ENCODE data around the gene ABHD14A.

Gene ABHD14A

GRCh38 chr3:51945031-51945840, 29.6 kb upstream of the ABHD14A start:
- Mint-ChIP-seq H3K4me1 (ENCODE audit: low read depth in 2 of 2) (peaks cover 23 to 25% of the 10 kb centered on the region in 2 donors), H3K4me3 (no peak overlapping the region), H3K9me3 (no peaks in the 10 kb centered on the region), H3K36me3 (ENCODE audit: insufficient read depth) (peaks cover 4% of the 10 kb centered on the region), H3K27ac (peak overlapping the region in 1 of 2 donors; percentile 93), H3K27me3 (no peaks in the 10 kb centered on the region)
- DNase-seq, result no peak
- ATAC-seq (replicated peaks), result no peak

- Mint-ChIP-seq H3K27ac (no peak overlapping the region), H3K27me3 (no peaks in the 10 kb centered on the region), H3K9me3 (no peaks in the 10 kb centered on the region), H3K4me3 (no peak overlapping the region), H3K4me1 (ENCODE audit: low read depth in 2 of 2) (peaks cover 15 to 16% of the 10 kb centered on the region in 2 donors), H3K36me3 (ENCODE audit: insufficient read depth) (peaks cover 4% of the 10 kb centered on the region)
- DNase-seq, result no peak
- ATAC-seq (replicated peaks), result no peak
Observed at GRCh38 chr3:51945926-51946705, 28.7 kb upstream of the ABHD14A start.

- Mint-ChIP-seq H3K36me3 (ENCODE audit: insufficient read depth) (peaks cover 2% of the 10 kb centered on the region), H3K9me3 (no peaks in the 10 kb centered on the region), H3K27ac (no peak overlapping the region), H3K4me3 (no peak overlapping the region), H3K27me3 (no peaks in the 10 kb centered on the region), H3K4me1 (ENCODE audit: low read depth in 2 of 2) (peaks cover 10 to 11% of the 10 kb centered on the region in 2 donors)
- ATAC-seq (replicated peaks), result no peak
- no peak for DNase-seq
Observed at GRCh38 chr3:51946796-51947195, 28.1 kb upstream of the ABHD14A start.

- no peak for DNase-seq
- Mint-ChIP-seq H3K4me3 (no peak overlapping the region), H3K27ac (no peak overlapping the region), H3K4me1 (ENCODE audit: low read depth in 2 of 2) (peaks cover 4 to 7% of the 10 kb centered on the region in 2 donors), H3K36me3 (ENCODE audit: insufficient read depth) (no peaks in the 10 kb centered on the region), H3K9me3 (no peaks in the 10 kb centered on the region), H3K27me3 (no peaks in the 10 kb centered on the region)
- ATAC-seq (replicated peaks), result no peak
Observed at GRCh38 chr3:51947215-51947900, 27.5 kb upstream of the ABHD14A start.

- H3K4me1 Mint-ChIP-seq (ENCODE audit: low read depth in 2 of 2), result peaks cover 0 to under 1% of the 10 kb centered on the region in 2 donors
- no peaks in the 10 kb centered on the region for H3K9me3 Mint-ChIP-seq
- no peak overlapping the region for H3K4me3 Mint-ChIP-seq
- no peak overlapping the region for H3K27ac Mint-ChIP-seq
- peaks cover 0 to under 1% of the 10 kb centered on the region in 2 donors for H3K27me3 Mint-ChIP-seq
- DNase-seq, result no peak
- H3K36me3 Mint-ChIP-seq (ENCODE audit: insufficient read depth), result peaks cover 4% of the 10 kb centered on the region
- ATAC-seq (replicated peaks), result no peak
Observed at GRCh38 chr3:51948016-51948580, 26.8 kb upstream of the ABHD14A start.

- Mint-ChIP-seq H3K4me1 (ENCODE audit: low read depth in 2 of 2) (no peaks in the 10 kb centered on the region), H3K9me3 (no peaks in the 10 kb centered on the region), H3K27me3 (peaks cover 9 to 11% of the 10 kb centered on the region in 2 donors), H3K36me3 (ENCODE audit: insufficient read depth) (peaks cover 4% of the 10 kb centered on the region), H3K4me3 (no peak overlapping the region), H3K27ac (no peak overlapping the region)
- DNase-seq, result no peak
- ATAC-seq (replicated peaks), result no peak
Observed at GRCh38 chr3:51949121-51949520, 25.7 kb upstream of the ABHD14A start.

GRCh38 chr3:51950899-51951298, 24.0 kb upstream of the ABHD14A start:
- ATAC-seq (replicated peaks), result no peak
- Mint-ChIP-seq H3K4me1 (ENCODE audit: low read depth in 2 of 2) (no peaks in the 10 kb centered on the region), H3K27ac (no peak overlapping the region)

GRCh38 chr3:51953445-51953844, 21.4 kb upstream of the ABHD14A start:
- Mint-ChIP-seq H3K27me3 (peaks cover 28 to 29% of the 10 kb centered on the region in 2 donors), H3K9me3 (no peaks in the 10 kb centered on the region), H3K36me3 (ENCODE audit: insufficient read depth) (peaks cover 4% of the 10 kb centered on the region), H3K27ac (no peak overlapping the region), H3K4me3 (no peak overlapping the region), H3K4me1 (ENCODE audit: low read depth in 2 of 2) (peaks cover 4 to 7% of the 10 kb centered on the region in 2 donors)
- ATAC-seq (replicated peaks), result no peak
- no peak for DNase-seq

More at GRCh38 chr3:51950899-51951298, 24.0 kb upstream of the ABHD14A start:
- DNase-seq, result no peak
- no peaks in the 10 kb centered on the region for H3K9me3 Mint-ChIP-seq
- H3K27me3 Mint-ChIP-seq, result peaks cover 13 to 24% of the 10 kb centered on the region in 2 donors
- no peak overlapping the region for H3K4me3 Mint-ChIP-seq
- H3K36me3 Mint-ChIP-seq (ENCODE audit: insufficient read depth), result peaks cover 4% of the 10 kb centered on the region

GRCh38 chr3:51954105-51954504, 20.8 kb upstream of the ABHD14A start:
- Mint-ChIP-seq H3K27ac (no peak overlapping the region), H3K9me3 (no peaks in the 10 kb centered on the region), H3K4me1 (ENCODE audit: low read depth in 2 of 2) (peaks cover 4 to 7% of the 10 kb centered on the region in 2 donors), H3K27me3 (peaks cover 31 to 34% of the 10 kb centered on the region in 2 donors), H3K36me3 (ENCODE audit: insufficient read depth) (peaks cover 4% of the 10 kb centered on the region), H3K4me3 (no peak overlapping the region)
- DNase-seq (no peak), ATAC-seq (replicated peaks) (no peak)

- ATAC-seq (replicated peaks) (no peak), DNase-seq (no peak)
- H3K9me3 Mint-ChIP-seq, result no peaks in the 10 kb centered on the region
- peaks cover 31 to 40% of the 10 kb centered on the region in 2 donors for H3K27me3 Mint-ChIP-seq
- H3K27ac Mint-ChIP-seq, result no peak overlapping the region
- H3K4me3 Mint-ChIP-seq, result no peak overlapping the region
- peaks cover 6% of the 10 kb centered on the region for H3K36me3 Mint-ChIP-seq (ENCODE audit: insufficient read depth)
- peaks cover 4 to 7% of the 10 kb centered on the region in 2 donors for H3K4me1 Mint-ChIP-seq (ENCODE audit: low read depth in 2 of 2)
Observed at GRCh38 chr3:51954713-51955112, 20.2 kb upstream of the ABHD14A start.

- H3K9me3 Mint-ChIP-seq, result no peaks in the 10 kb centered on the region
- peaks cover 31 to 47% of the 10 kb centered on the region in 2 donors for H3K27me3 Mint-ChIP-seq
- peak; percentile 15 for ATAC-seq (replicated peaks)
- H3K4me1 Mint-ChIP-seq (ENCODE audit: low read depth in 2 of 2), result peaks cover 4 to 7% of the 10 kb centered on the region in 2 donors
- H3K4me3 Mint-ChIP-seq, result peak within 1 kb of the TSS; percentile 25 to 32
- H3K27ac Mint-ChIP-seq, result no peak within 1 kb of the TSS
- DNase-seq, result no peak
- peaks cover 7% of the 10 kb centered on the region for H3K36me3 Mint-ChIP-seq (ENCODE audit: insufficient read depth)
Observed at GRCh38 chr3:51955175-51955892, 19.5 kb upstream of the ABHD14A start, which contains the start of gene GPR62. GPR62 (plus strand) TSS chr3:51955381; CDS start chr3:51955653, 272 bp downstream.

- Mint-ChIP-seq H3K27ac (no peak overlapping the region), H3K27me3 (peaks cover 31 to 55% of the 10 kb centered on the region in 2 donors), H3K4me3 (peak overlapping the region; percentile 25 to 32)
Observed at GRCh38 chr3:51955893-51956770, 18.7 kb upstream of the ABHD14A start.

More at GRCh38 chr3:51955893-51956770, 18.7 kb upstream of the ABHD14A start:
- peaks cover 7% of the 10 kb centered on the region for H3K36me3 Mint-ChIP-seq (ENCODE audit: insufficient read depth)
- peak; percentile 79 for ATAC-seq (replicated peaks)
- peaks cover 4 to 7% of the 10 kb centered on the region in 2 donors for H3K4me1 Mint-ChIP-seq (ENCODE audit: low read depth in 2 of 2)
- DNase-seq, result peak; percentile 33 to 35 (median 35)
- no peaks in the 10 kb centered on the region for H3K9me3 Mint-ChIP-seq

Data from effector memory CD8-positive, alpha-beta T cell (primary cell).